Measurements from ENCODE around the gene MTHFR. TPM values are rescaled to one million over a fixed set of nuclear protein-coding genes. Genes with fewer than 3 reads are reported as not detected.

Gene MTHFR
- 30.4 and 37.6 TPM in 2 replicates for total RNA-seq

DNA sequence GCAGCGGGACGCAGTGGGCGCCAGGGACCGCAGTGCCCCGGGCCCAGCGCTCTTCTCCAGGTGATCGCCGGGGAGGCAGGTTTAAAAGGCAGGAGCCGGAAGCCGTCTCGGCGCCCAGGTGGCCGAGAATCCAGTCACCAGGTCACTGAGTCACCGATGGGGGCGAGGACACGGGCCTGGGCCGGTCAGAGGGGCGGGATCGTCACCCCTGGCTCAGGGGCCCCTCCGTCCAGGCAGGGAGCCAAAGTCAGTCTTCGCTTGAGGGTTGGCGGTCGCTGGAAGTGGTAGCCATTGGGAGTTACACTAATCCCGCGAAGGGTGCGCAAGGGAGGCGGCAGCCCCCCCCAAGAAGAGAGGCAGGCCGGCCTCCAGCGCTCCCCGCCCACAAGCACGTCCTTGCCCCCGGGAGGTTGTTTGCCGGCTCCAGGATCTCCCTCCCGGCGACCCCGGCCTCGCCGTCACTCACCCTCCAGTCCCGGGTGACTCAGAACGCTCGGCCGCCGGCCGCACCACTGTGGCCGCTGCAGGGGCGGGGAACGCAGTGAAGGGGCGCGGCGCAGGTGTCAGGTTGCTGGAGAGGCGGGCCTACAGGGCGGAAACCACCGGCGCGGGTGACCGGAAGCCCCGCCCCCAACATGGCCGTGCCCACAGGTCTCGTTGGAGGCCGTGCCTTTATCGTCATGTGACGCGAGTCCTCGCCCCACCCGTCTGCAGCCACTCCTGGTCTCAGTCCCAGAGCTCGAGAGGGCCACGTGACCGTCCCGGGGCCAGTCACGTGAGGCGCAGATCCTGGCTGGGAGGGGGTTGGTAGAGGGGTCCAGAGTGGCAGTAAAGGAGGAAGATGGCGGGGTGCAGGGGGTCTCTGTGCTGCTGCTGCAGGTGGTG, at the start of gene MTHFR, which contains the start of gene CLCN6:
Gene MTHFR (minus strand): TSS at position 543 of the 885 bp plus-strand sequence. CDS start 2,848 bp downstream, outside the sequence.
Gene CLCN6 (plus strand): TSS at position 770 of the 885 bp plus-strand sequence. CDS start 72 bp downstream, at position 842.

DNA sequence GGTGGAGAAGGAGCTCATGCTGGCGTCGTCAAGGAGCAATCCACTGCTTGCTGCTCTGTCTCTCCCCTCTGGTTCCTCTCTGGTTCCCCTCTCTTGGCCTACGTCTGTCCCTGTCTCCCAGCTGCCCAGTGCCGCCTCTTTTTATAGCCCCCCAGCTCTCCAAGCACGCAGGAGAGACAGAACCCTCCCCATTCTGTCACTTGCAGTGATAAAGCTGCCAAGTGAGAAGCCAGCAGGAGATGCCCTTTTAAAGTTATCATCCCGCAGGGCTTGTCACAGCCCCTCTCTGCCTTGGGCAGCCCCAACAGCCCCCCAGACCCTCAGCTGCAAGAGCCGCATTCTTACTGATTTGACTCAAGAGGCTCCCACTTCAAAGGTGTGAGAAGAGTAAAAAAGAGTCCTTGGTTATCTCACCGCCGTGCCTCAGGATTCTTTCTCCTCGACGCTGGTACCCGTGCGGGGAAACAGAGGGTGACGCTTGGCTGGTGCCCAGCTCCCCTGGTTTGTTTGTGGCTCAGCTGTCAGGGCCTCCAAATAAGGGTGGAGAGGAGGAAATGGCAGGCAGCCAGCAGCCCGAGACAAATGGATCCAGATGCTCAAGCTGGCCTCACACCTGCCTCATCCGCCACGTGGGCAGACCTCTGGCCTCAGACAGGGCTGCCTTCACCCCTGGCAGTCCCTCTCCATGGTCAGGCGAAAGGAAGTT, 42.1 kb upstream of the MTHFR start, which contains the start of gene NPPA:
Gene NPPA (minus strand): TSS at position 117 of the 706 bp plus-strand sequence. CDS start 99 bp downstream, at position 18.

DNA sequence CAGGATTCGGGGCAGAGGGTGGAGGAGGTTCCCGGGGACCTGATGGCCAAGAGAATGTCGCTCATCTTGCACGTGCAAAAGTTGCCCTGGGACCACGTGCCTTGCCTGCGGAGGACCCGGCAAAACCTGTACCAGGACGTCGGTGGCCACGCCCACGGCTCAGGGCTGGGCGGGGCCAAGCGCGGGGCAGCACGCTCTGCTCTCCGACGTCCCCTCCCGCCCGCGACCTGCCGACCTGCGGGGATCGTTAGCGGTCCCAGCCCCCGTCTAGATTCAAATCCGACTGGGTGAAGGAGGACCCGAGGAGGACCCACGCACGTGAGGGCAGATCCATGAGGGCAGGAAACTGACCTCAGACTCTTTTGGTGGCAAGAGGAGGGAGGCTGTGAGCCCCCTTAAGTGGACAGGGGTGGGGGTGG, 43.8 kb downstream of the MTHFR start, which contains the start of gene C1orf167:
Gene C1orf167 (plus strand): TSS at position 206 of the 419 bp plus-strand sequence. CDS start 2,208 bp downstream, outside the sequence.

DNA sequence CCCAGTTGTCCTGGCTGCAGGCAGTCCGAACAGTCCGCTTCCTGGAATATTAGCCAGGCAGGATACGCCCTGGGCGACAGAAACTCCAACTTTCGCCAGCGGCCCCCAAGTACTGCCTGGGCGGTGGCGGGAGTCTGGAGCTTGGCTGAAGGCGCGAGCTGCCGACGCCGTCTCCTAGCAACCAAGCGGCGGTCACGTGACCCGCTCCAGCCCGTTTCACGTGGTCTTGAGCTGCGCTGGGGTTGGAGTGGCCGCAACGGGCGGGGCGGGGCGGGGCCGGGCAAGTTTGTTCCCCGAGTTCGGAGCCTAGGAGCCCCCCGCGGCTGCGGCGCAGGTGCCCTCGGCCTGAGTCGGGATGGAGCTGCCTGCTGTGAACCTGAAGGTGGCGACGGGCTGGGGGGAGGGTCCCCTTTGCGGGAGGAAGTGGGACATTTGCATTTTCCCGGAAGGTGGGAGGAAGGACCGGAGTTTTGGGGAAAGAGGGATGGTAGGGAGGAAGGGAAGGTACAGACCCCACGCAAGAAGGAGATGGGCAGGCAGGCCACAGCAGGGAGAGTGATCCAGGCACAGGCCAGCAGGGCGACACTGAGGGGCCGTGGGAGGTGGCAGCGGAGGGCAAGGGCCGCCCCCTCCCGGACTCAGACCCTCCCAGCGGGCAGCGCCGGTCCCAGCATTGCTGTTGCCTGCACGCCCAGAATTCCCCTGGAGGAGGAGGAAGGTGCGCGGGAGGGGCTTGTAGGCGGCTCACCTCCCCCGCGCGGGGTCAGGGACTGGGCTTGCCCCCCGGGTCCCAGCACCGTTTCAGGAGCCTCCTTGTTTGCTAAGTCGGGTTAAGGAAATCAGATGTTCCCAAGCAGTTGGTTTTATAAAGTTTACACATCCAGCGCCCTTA, 69.7 kb downstream of the MTHFR start, which contains the start of gene AGTRAP:
Gene AGTRAP (plus strand): TSS at position 283 of the 892 bp plus-strand sequence. CDS start 73 bp downstream, at position 356.

Small RNAs within 50 kb of the gene (small RNA-seq; reads per million reads assigned to genes)
- not detected for gene RF02156
- gene RF02157, result not detected
- gene RF02158, result not detected

Other genes starting within 250 kb of the MTHFR start
- gene FBXO2, start 151.5 kb downstream of the MTHFR start, total RNA-seq, result 1.8 and 2.4 TPM in 2 replicates
- 24.3 and 25.8 TPM in 2 replicates for gene FBXO44, start 151.1 kb downstream of the MTHFR start, total RNA-seq
- gene FBXO6, start 141.8 kb downstream of the MTHFR start, total RNA-seq, result 8.6 and 8.9 TPM in 2 replicates
- gene MAD2L2, start 124.8 kb downstream of the MTHFR start, total RNA-seq, result 22.3 and 32.0 TPM in 2 replicates
- under 0.01 TPM in 1 of 2 replicates, not detected in the other for gene DRAXIN, start 114.3 kb downstream of the MTHFR start, total RNA-seq
- gene AGTRAP, start 69.8 kb downstream of the MTHFR start, total RNA-seq, result 51.0 and 53.2 TPM in 2 replicates
- 0.32 TPM in 1 of 2 replicates, not detected in the other for gene C1orf167, start 43.8 kb downstream of the MTHFR start, total RNA-seq
- gene CLCN6, start 227 bp upstream of the MTHFR start, total RNA-seq, result 25.0 and 28.5 TPM in 2 replicates
- not detected in 2 replicates for gene NPPA, start 41.8 kb upstream of the MTHFR start, total RNA-seq
- gene NPPB, start 53.0 kb upstream of the MTHFR start, total RNA-seq, result not detected in 2 replicates
- gene KIAA2013, start 120.5 kb upstream of the MTHFR start, total RNA-seq, result 73.2 and 78.7 TPM in 2 replicates
- 242 and 251 TPM in 2 replicates for gene PLOD1, start 128.8 kb upstream of the MTHFR start, total RNA-seq
- 71.9 and 81.0 TPM in 2 replicates for gene MFN2, start 174.5 kb upstream of the MTHFR start, total RNA-seq
- 24.9 and 27.7 TPM in 2 replicates for gene MIIP, start 213.5 kb upstream of the MTHFR start, total RNA-seq